Endothelial cell of umbilical vein (primary cell): ENCODE measurements around the gene MAPK9. TPM values are rescaled to one million over a fixed set of nuclear protein-coding genes. Genes with fewer than 3 reads are reported as not detected.

Experiments used
- BruUV-seq: library from RNA; stranded (reverse); fragments of 400-500 nt; replicated peaks from 2 replicates; lab custom pipeline; 2021; lab: Mats Ljungman, UMichigan
- CTCF ChIA-PET: fragments of 300-600, 350-600 bp; sonication (Branson Sonifier 250); formaldehyde crosslinking; loops from one replicate; lab custom pipeline; 2021; ENCODE audit warnings: antibody characterized with exemption, inconsistent platforms; lab: Charles Lee
- POLR2A ChIA-PET: fragments of 300-600, 350-600 bp; sonication (Branson Sonifier 250); formaldehyde crosslinking; loops from one replicate; lab custom pipeline; 2021; ENCODE audit warnings: antibody characterized with exemption, inconsistent platforms; lab: Charles Lee
- DNase-seq: peaks from one replicate; pipeline ENCODE4 v3.0.0-alpha.2; 2011; ENCODE audit warnings: low read depth, low spot score
- FAIRE-seq: peaks from 2 replicates; lab custom pipeline; 2011; peaks lifted over from hg19 to GRCh38; lab: Jason Lieb, UNC
- H2AFZ ChIP-seq: 2 replicates; pipeline ENCODE4 v1.6.0; 2012; ENCODE audit warnings: low read depth, low read length, control low read depth, inconsistent platforms
- H3K27ac ChIP-seq: 2 replicates; pipeline ENCODE4 v1.5.1; 2011; ENCODE audit warnings: low read depth, mild to moderate bottlenecking, control low read depth, low read length, moderate library complexity; ENCODE audit not compliant: insufficient read depth
- H3K27me3 ChIP-seq, 2 experiments: 2 replicates each; pipeline versions ENCODE4 v1.6.0 to v1.6.1; 2011; ENCODE audit warnings: low read length in 2 of 2, mixed read lengths in 1 of 2; ENCODE audit not compliant: control insufficient read depth in 2 of 2, insufficient read depth in 2 of 2
- H3K36me3 ChIP-seq, 2 experiments: 2 replicates in 1 of 2; 3 replicates in 1 of 2; pipeline ENCODE4 v1.5.1; 2011; ENCODE audit warnings: low read length in 2 of 2, mild to moderate bottlenecking in 1 of 2, moderate library complexity in 1 of 2; ENCODE audit not compliant: control insufficient read depth in 2 of 2, insufficient read depth in 2 of 2; ENCODE audit errors: extremely low read depth in 1 of 2
- H3K4me1 ChIP-seq: 3 replicates; pipeline ENCODE4 v1.5.1; 2011; ENCODE audit warnings: mild to moderate bottlenecking, low read length; ENCODE audit not compliant: control insufficient read depth, insufficient read depth; ENCODE audit errors: extremely low read depth
- H3K4me2 ChIP-seq: 2 replicates; pipeline ENCODE4 v1.6.1; 2011; ENCODE audit warnings: low read length, control low read depth, mixed read lengths; ENCODE audit not compliant: insufficient read depth
- H3K4me3 ChIP-seq, 3 experiments: fragments of 200-600 bp in 1 of 3; sonication (generic), shearing (Covaris generic) in 1 of 3; replicated peaks in 1 of 3; 2 replicates each; pipeline ENCODE4 v1.5.1; 2011 to 2016; ENCODE audit warnings: control low read depth in 3 of 3, low read length in 3 of 3, mild to moderate bottlenecking in 2 of 3, inconsistent platforms in 1 of 3, low read depth in 1 of 3, moderate library complexity in 1 of 3; ENCODE audit not compliant: insufficient read depth in 1 of 3
- H3K79me2 ChIP-seq: 2 replicates; pipeline ENCODE4 v1.6.0; 2012; ENCODE audit warnings: low read length, inconsistent platforms; ENCODE audit not compliant: control insufficient read depth, insufficient read depth
- H3K9ac ChIP-seq: replicated peaks from 2 replicates; pipeline ENCODE3; 2011; ENCODE audit warnings: low read length, control low read depth; ENCODE audit not compliant: insufficient read depth; ENCODE audit errors: extremely low read depth
- H3K9me1 ChIP-seq: replicated peaks from 3 replicates; pipeline ENCODE4 v1.6.0; 2011; ENCODE audit warnings: mild to moderate bottlenecking, low read length; ENCODE audit not compliant: control insufficient read depth, insufficient read depth; ENCODE audit errors: extremely low read depth
- H3K9me3 ChIP-seq: replicated peaks from 2 replicates; pipeline ENCODE4 v1.5.1; 2012; ENCODE audit warnings: low read length, inconsistent platforms; ENCODE audit not compliant: control insufficient read depth, insufficient read depth
- H4K20me1 ChIP-seq: replicated peaks from 2 replicates; pipeline ENCODE3; 2011; ENCODE audit warnings: mild to moderate bottlenecking, low read length; ENCODE audit not compliant: control insufficient read depth, insufficient read depth; ENCODE audit errors: extremely low read depth
- EZH2 ChIP-seq: IDR thresholded peaks from 2 replicates; pipeline ENCODE4 v1.6.1; 2012; ENCODE audit warnings: borderline replicate concordance, low read depth, mild to moderate bottlenecking, moderate library complexity, low read length, inconsistent platforms; ENCODE audit not compliant: severe bottlenecking
- FOS ChIP-seq: IDR thresholded peaks from 2 replicates; pipeline ENCODE4 v1.6.1; 2011; ENCODE audit warnings: mild to moderate bottlenecking, low read length, moderate library complexity, borderline replicate concordance; ENCODE audit not compliant: insufficient read depth
- GATA2 ChIP-seq: IDR thresholded peaks from 2 replicates; pipeline ENCODE4 v1.7.0; 2011; ENCODE audit warnings: low read depth, mild to moderate bottlenecking, moderate library complexity, mixed read lengths, low read length; ENCODE audit not compliant: insufficient read length, insufficient read depth
- JUN ChIP-seq: IDR thresholded peaks from 2 replicates; pipeline ENCODE4 v1.6.1; 2011; ENCODE audit warnings: borderline replicate concordance, low read depth; ENCODE audit not compliant: insufficient read length, insufficient read depth
- MYC ChIP-seq: IDR thresholded peaks from one replicate; pipeline ENCODE4 v1.6.1; 2011; ENCODE audit warnings: mild to moderate bottlenecking, low read depth, low read length
- POLR2A ChIP-seq: IDR thresholded peaks from 2 replicates; pipeline ENCODE4 v1.6.1; 2012; ENCODE audit warnings: low read depth, mild to moderate bottlenecking, control low read depth, low read length
- POLR2AphosphoS5 ChIP-seq: IDR thresholded peaks from 2 replicates; pipeline ENCODE4 v1.6.1; 2012; ENCODE audit warnings: low read depth, mild to moderate bottlenecking, control low read depth, low read length, moderate library complexity; ENCODE audit not compliant: insufficient read depth
- dilution Hi-C: fragments of 300-500 bp; cut with MboI; formaldehyde crosslinking; loops from one replicate; pipeline ENCODE4 v1.15.0; 2019; ENCODE audit warnings: low sequenced_read_pairs; ENCODE audit not compliant: extremely low pct_ligation_motif_present
- intact Hi-C: fragments of 100-400 bp; cut with micrococcal nuclease; formaldehyde crosslinking; loops from one replicate; pipeline ENCODE4 v1.10.0; 2022
- polyA plus RNA-seq, 4 experiments: library from polyadenylated mRNA; depleted of rRNA in 3 of 4; stranded (reverse) in 3 of 4; unstranded in 1 of 4; fragments of >200 nt; gene quantifications; 2 replicates each; pipeline versions ENCODE4 v1.2.1 to v1.2.3, GENCODE V29; 2011 to 2012; ENCODE audit warnings: missing spikeins in 1 of 4
- total RNA-seq: library from RNA; stranded (reverse); gene quantifications from 2 replicates; pipeline ENCODE4 v1.2.3, GENCODE V29; 2021
- TF ChIP-seq, protein P1 (sequence below): IDR thresholded peaks from 2 replicates; pipeline ENCODE4 v1.6.1; 2011; ENCODE audit not compliant: insufficient read depth, insufficient read length
- TF ChIP-seq, protein P2 (sequence below), 2 donors: IDR thresholded peaks; 1 replicate in 1 of 2; 2 replicates in 1 of 2; pipeline ENCODE4 v1.5.1; 2011; ENCODE audit warnings: low read length in 2 of 2, mild to moderate bottlenecking in 2 of 2, moderate library complexity in 2 of 2, control low read depth in 1 of 2, inconsistent platforms in 1 of 2, low read depth in 1 of 2; ENCODE audit not compliant: insufficient read depth in 1 of 2; ENCODE audit errors: extremely low read depth in 1 of 2

Gene MAPK9
- total and polyA plus RNA-seq, 2 donors (not counting 3 experiments of a cell fraction or from before 2014, with no cell fraction given) = 24.6 to 34.8 TPM

DNA sequence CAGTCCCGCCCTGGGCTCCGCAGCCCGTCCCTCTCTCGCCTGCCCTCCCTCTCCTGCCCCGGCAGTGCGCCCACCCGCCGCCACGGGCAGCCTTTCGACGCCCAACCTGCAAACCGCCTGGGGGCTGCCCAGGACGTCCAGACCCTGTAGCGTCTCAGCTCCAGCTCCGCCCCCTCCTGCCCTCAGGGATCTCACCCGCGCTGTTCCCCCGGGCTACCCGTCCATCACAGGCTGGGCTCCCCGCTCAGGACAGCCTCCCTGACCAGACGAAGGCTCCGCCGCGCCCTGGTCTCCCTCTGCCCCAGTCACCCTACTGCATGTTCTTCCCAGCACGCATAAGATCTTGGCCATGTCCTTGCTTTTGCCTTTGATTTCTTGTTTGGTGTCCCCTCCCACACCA lies 84.3 kb downstream of the MAPK9 start:
- Histone ChIP-seq H2AFZ (no peak overlapping the region), H3K79me2 (no peaks in the 10 kb centered on the region), H3K4me1 (peaks cover 3% of the 10 kb centered on the region), H3K27ac (no peak overlapping the region), H3K9me3 (no peaks in the 10 kb centered on the region), H3K4me3 (no peak overlapping the region), H4K20me1 (no peaks in the 10 kb centered on the region), H3K27me3 (peaks cover 10 to 21% of the 10 kb centered on the region in 2 experiments), H3K36me3 (no peaks in the 10 kb centered on the region), H3K4me2 (no peak overlapping the region), H3K9me1 (no peaks in the 10 kb centered on the region), H3K9ac (no peak overlapping the region)
- FAIRE-seq (no peak), DNase-seq (no peak)
- intact Hi-C loops (no loop called here), dilution Hi-C loops (no loop called here)
- ChIA-PET POLR2A (no interaction called here), CTCF (interaction anchor here (0.9 to 2.2 kb wide), 5 partner anchors 9 to 398 kb away, joined by 3 to 36 read pairs (median 9); no protein-coding TSS in a partner anchor)
- no TSS peak for BruUV-seq
- TF ChIP-seq FOS = no peak
- TF ChIP-seq POLR2AphosphoS5 = no peak
- TF ChIP-seq GATA2 = no peak
- TF ChIP-seq JUN = no peak
- TF ChIP-seq EZH2 = no peak
- TF ChIP-seq, protein P1, sequence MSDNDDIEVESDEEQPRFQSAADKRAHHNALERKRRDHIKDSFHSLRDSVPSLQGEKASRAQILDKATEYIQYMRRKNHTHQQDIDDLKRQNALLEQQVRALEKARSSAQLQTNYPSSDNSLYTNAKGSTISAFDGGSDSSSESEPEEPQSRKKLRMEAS = no peak
- TF ChIP-seq MYC = no peak
- TF ChIP-seq, protein P2, sequence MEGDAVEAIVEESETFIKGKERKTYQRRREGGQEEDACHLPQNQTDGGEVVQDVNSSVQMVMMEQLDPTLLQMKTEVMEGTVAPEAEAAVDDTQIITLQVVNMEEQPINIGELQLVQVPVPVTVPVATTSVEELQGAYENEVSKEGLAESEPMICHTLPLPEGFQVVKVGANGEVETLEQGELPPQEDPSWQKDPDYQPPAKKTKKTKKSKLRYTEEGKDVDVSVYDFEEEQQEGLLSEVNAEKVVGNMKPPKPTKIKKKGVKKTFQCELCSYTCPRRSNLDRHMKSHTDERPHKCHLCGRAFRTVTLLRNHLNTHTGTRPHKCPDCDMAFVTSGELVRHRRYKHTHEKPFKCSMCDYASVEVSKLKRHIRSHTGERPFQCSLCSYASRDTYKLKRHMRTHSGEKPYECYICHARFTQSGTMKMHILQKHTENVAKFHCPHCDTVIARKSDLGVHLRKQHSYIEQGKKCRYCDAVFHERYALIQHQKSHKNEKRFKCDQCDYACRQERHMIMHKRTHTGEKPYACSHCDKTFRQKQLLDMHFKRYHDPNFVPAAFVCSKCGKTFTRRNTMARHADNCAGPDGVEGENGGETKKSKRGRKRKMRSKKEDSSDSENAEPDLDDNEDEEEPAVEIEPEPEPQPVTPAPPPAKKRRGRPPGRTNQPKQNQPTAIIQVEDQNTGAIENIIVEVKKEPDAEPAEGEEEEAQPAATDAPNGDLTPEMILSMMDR (IDR thresholded peaks at IDR 0.05; ENCODE audit: extremely low read depth in 1 of 2, insufficient read depth in 1 of 2, low read depth in 1 of 2, low read length in 2 of 2) = no peak
- TF ChIP-seq POLR2A = no peak
